G401.6 (cell line): ENCODE measurements around the gene PCDHA8.
A peak's percentile ranks its signal among the peaks of the same experiment; 100 is the strongest.
"Not testable (repeated sequence)": the region's sequence is repeated elsewhere in the genome, so short reads cannot be mapped to it uniquely, and the experiment has no call there.

Experiments used
- FAIRE-seq: peaks from 2 replicates; lab custom pipeline; 2012; peaks lifted over from hg19 to GRCh38; lab: Jason Lieb, UNC

The PCDHA8 gene

GRCh38 chr5:140875085-140876065 is 34.4 kb downstream of the PCDHA8 start, which contains the start of gene PCDHA12:
Gene PCDHA12 (plus strand): TSS chr5:140875308. CDS start chr5:140875473, 165 bp downstream.
- peak; percentile 94 for FAIRE-seq

GRCh38 chr5:140876541-140877261 is 35.7 kb downstream of the PCDHA8 start:
- not testable (repeated sequence) for FAIRE-seq

GRCh38 chr5:140877262-140877581 is 36.2 kb downstream of the PCDHA8 start:
- no peak for FAIRE-seq

- no peak for FAIRE-seq
These were observed 41.1 kb downstream of the PCDHA8 start, which contains the start of gene PCDHA13 for GRCh38 chr5:140881889-140882590. Gene PCDHA13 (plus strand): TSS chr5:140882124. CDS start chr5:140882269, 145 bp downstream.

- no peak for FAIRE-seq
These were observed 41.6 kb downstream of the PCDHA8 start for GRCh38 chr5:140882591-140882899.

- no peak for FAIRE-seq
These were observed 42.4 kb downstream of the PCDHA8 start for GRCh38 chr5:140883373-140883772.

GRCh38 chr5:140883927-140884697 is 43.1 kb downstream of the PCDHA8 start:
- no peak for FAIRE-seq
